RWPE2 (cell line): ENCODE data around the gene DTYMK.

Experiments
- ATAC-seq: fragments of 200-7000 bp; cut with Tn5 transposase; 3 replicates; pipeline ENCODE4 v1.9.1; 2021; ENCODE audit warnings: low read depth
- DNase-seq: peaks from one replicate; pipeline ENCODE4 v3.0.0-alpha.2; 2020; ENCODE audit warnings: low spot score
- H3K27ac ChIP-seq: fragments of 450-650 bp; 2 replicates; pipeline ENCODE4 v1.5.1; 2017; ENCODE audit warnings: mild to moderate bottlenecking; ENCODE audit not compliant: poor library complexity, severe bottlenecking
- H3K27me3 ChIP-seq: fragments of 250-450 bp; sonication (Bioruptor Pico); 2 replicates; pipeline ENCODE4 v1.5.1; 2021; ENCODE audit warnings: mild to moderate bottlenecking, moderate library complexity; ENCODE audit not compliant: insufficient read depth, poor library complexity, severe bottlenecking
- H3K36me3 ChIP-seq: fragments of 250-450 bp; sonication (Bioruptor Pico); 2 replicates; pipeline ENCODE4 v1.5.1; 2020; ENCODE audit warnings: low read depth, mild to moderate bottlenecking, moderate library complexity
- H3K4me1 ChIP-seq: fragments of 250-450 bp; sonication (Bioruptor Pico); 2 replicates; pipeline ENCODE4 v1.5.1; 2021; ENCODE audit warnings: mild to moderate bottlenecking, moderate library complexity; ENCODE audit not compliant: insufficient read depth, poor library complexity, severe bottlenecking
- H3K4me3 ChIP-seq: fragments of 250-450 bp; sonication (Bioruptor Pico); 2 replicates; pipeline ENCODE4 v1.5.1; 2021; ENCODE audit warnings: mild to moderate bottlenecking, moderate library complexity; ENCODE audit not compliant: severe bottlenecking
- H3K9me3 ChIP-seq: fragments of 250-450 bp; sonication (Bioruptor Pico); 2 replicates; pipeline ENCODE4 v1.5.1; 2021; ENCODE audit warnings: mild to moderate bottlenecking, moderate library complexity; ENCODE audit not compliant: severe bottlenecking
- CTCF ChIP-seq: fragments of 450-650 bp; IDR thresholded peaks from one replicate; pipeline ENCODE4 v1.5.1; 2017; ENCODE audit warnings: mild to moderate bottlenecking, moderate library complexity; ENCODE audit not compliant: poor library complexity, severe bottlenecking

DTYMK gene

GRCh38 chr2:241728627-241729026 is 42.0 kb upstream of the DTYMK start:
- no peak for TF ChIP-seq CTCF
- peak; percentile 61 for DNase-seq

GRCh38 chr2:241728000-241728399 is 41.4 kb upstream of the DTYMK start:
- ATAC-seq (no peak), DNase-seq (no peak)
- peaks cover 4% of the 10 kb centered on the region for H3K4me1 ChIP-seq
- H3K9me3 ChIP-seq: no peaks in the 10 kb centered on the region
- H3K27me3 ChIP-seq: no peaks in the 10 kb centered on the region
- TF ChIP-seq CTCF: no peak
- no peak overlapping the region for H3K4me3 ChIP-seq
- peaks cover 3% of the 10 kb centered on the region; the same call in 1 of the 2 replicates for H3K36me3 ChIP-seq
- no peak overlapping the region for H3K27ac ChIP-seq

More at GRCh38 chr2:241728627-241729026, 42.0 kb upstream of the DTYMK start:
- H3K27ac ChIP-seq: no peak overlapping the region
- no peak overlapping the region for H3K4me3 ChIP-seq
- no peaks in the 10 kb centered on the region for H3K36me3 ChIP-seq
- ATAC-seq: no peak
- peaks cover 10% of the 10 kb centered on the region for H3K4me1 ChIP-seq
- H3K27me3 ChIP-seq: no peaks in the 10 kb centered on the region
- no peaks in the 10 kb centered on the region for H3K9me3 ChIP-seq

- Histone ChIP-seq H3K9me3 (no peaks in the 10 kb centered on the region), H3K27ac (no peak overlapping the region), H3K4me3 (no peak overlapping the region), H3K27me3 (no peaks in the 10 kb centered on the region), H3K4me1 (no peaks in the 10 kb centered on the region), H3K36me3 (peaks cover 9% of the 10 kb centered on the region; the same call in 1 of the 2 replicates)
- no peak for ATAC-seq
- no peak for DNase-seq
- TF ChIP-seq CTCF: no peak
These were observed 39.8 kb upstream of the DTYMK start for GRCh38 chr2:241726459-241726858.

GRCh38 chr2:241724975-241725870 is 38.6 kb upstream of the DTYMK start:
- TF ChIP-seq CTCF: no peak
- Histone ChIP-seq H3K27me3 (no peaks in the 10 kb centered on the region), H3K36me3 (peaks cover 11% of the 10 kb centered on the region; the same call in 1 of the 2 replicates), H3K4me1 (no peaks in the 10 kb centered on the region), H3K4me3 (no peak overlapping the region), H3K27ac (no peak overlapping the region), H3K9me3 (no peaks in the 10 kb centered on the region)
- DNase-seq: peak; percentile 54
- no peak for ATAC-seq
